ENCODE results near the gene VDAC2. TPM values are rescaled to one million over a fixed set of nuclear protein-coding genes. Genes with fewer than 3 reads are reported as not detected.
"Not testable (repeated sequence)": the region's sequence is repeated elsewhere in the genome, so short reads cannot be mapped to it uniquely, and the experiment has no call there.

The VDAC2 gene
- total RNA-seq, 2 experiments from 2014 or later, result 193 TPM

DNA sequence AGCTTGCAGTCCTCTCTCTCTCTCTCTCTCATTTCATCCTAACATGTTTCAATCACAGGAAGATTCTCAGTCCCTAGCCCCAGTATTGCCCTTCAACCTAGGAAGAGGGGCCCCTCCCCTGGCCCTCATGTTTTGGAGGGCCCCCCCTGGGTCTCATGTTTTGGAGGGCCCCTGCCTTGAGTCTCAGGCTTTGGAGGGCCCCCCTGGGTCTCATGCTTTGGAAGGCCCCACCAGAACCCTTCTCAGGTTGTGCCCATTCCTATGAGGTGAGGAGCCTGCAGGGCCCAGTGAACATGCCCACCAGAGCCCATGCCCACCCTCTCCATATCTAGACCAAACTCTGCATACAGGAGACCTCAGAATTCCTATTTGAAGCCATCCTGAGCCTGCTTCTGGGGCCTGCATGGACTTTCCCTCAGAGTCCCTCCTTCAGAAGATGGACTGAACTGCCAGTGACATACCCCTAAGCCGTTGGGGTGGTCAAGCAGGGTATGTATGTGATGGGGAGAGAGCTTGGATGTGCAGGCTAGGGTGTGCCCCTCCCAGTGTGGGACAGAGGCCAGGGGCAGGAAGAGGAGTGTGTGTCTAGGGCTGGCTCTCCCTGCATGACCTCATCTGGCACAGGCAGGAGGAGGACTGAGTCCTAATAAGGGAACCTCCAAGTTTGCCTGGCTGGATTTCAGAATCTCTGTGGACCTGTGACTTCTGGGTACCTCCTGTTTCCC, 8.1 kb upstream of the VDAC2 start:
- no peaks in the 10 kb centered on the region for H3K9me3 Mint-ChIP-seq
- no peaks in the 10 kb centered on the region for H3K27me3 Mint-ChIP-seq (ENCODE audit: low read depth)
- no peak for DNase-seq
- H3K36me3 Mint-ChIP-seq (ENCODE audit: low read depth), result no peaks in the 10 kb centered on the region
- H3K4me1 Mint-ChIP-seq (ENCODE audit: low read depth), result no peaks in the 10 kb centered on the region
- CTCF ChIA-PET, result no interaction called here
- intact Hi-C loops (cut with micrococcal nuclease), result no loop called here
- H3K27ac Mint-ChIP-seq, result no peak overlapping the region
- H3K4me3 Mint-ChIP-seq, result no peak overlapping the region

DNA sequence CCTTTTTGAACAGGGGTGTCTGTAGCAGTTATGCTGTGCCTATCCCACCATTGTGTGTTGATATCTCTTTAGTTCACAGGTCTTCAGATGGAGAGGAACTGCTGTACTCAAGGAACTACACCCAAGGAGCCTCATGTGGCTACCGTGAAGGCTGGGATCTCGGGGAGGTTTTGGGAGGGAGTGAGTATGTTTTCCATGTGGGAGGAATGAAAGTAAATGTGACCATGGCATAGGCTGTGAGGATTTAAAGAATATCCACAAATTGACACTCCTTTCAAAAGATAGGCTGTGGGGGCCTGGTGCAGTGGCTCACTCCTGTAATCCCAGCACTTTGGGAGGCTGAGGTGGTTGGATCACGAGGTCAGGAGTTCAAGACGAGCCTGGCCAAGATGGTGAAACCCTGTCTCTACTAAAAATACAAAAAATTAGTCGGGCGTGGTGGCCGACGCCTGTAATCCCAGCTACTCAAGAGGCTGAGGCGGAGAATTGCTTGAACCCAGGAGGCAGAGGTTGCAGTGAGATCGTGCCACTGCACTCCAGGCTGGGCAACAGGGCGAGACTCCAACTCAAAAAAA, 7.5 kb upstream of the VDAC2 start:
- H3K36me3 Mint-ChIP-seq (ENCODE audit: low read depth); H3K9me3 Mint-ChIP-seq; H3K27me3 Mint-ChIP-seq (ENCODE audit: low read depth); H3K27ac Mint-ChIP-seq; intact Hi-C loops (cut with micrococcal nuclease); DNase-seq; H3K4me3 Mint-ChIP-seq; H3K4me1 Mint-ChIP-seq (ENCODE audit: low read depth): not testable (repeated sequence)
- CTCF ChIA-PET, result interaction anchor here (2.1 kb wide), 1 partner anchor 15 kb away, joined by 9 read pairs; no protein-coding TSS in a partner anchor

DNA sequence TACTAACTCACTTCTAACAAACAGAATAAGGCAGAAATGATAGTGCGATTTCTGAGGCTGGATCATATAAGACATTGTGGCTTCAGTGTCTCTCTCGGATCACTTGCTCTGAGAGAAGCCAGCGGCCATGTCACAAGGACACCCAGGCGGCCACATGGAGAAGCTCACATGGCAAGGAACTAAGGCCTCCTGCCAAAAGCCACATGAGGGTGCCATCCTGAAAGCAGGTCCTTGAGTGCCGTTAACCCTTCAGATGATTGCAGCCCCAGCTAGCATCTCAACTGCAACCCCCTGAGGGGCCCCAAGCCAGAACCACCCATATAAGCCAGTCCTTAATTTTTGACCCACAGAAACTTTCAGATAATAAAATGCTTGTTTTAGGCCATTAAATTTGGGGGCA, 6.9 kb upstream of the VDAC2 start:
- no peak overlapping the region for H3K27ac Mint-ChIP-seq
- no peak for DNase-seq

DNA sequence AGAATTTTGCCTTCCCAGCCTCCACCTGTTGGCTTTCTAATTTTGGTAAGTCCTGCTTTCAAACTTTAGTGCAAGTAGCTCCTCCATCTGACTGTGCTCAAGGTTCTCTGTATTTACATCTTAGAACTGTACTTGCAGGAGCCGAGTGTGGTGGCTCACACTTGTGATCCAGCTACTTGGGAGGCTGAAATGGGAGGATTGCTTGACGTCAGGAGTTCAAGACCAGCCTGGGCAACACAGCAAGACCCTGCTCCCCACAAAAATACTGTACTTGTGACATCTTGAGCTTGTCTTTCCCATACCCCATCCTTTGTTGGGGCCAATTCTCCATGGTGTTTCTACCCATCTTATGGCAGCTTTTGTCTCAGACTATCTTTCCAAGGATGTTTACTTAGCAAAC, 4.7 kb upstream of the VDAC2 start:
- Mint-ChIP-seq H3K27me3 (ENCODE audit: low read depth) (no peaks in the 10 kb centered on the region), H3K4me3 (no peak overlapping the region), H3K9me3 (no peaks in the 10 kb centered on the region), H3K27ac (no peak overlapping the region), H3K4me1 (ENCODE audit: low read depth) (peaks cover 11% of the 10 kb centered on the region), H3K36me3 (ENCODE audit: low read depth) (peaks cover under 1% of the 10 kb centered on the region)
- intact Hi-C loops (cut with micrococcal nuclease), result no loop called here
- no peak for DNase-seq
- CTCF ChIA-PET, result interaction anchor here (0.6 kb wide), 1 partner anchor 943 kb away, joined by 4 read pairs; no protein-coding TSS in a partner anchor

More for the DNA sequence above, 6.9 kb upstream of the VDAC2 start:
- Mint-ChIP-seq H3K27me3 (ENCODE audit: low read depth) (no peaks in the 10 kb centered on the region), H3K4me3 (no peak overlapping the region), H3K36me3 (ENCODE audit: low read depth) (no peaks in the 10 kb centered on the region), H3K9me3 (no peaks in the 10 kb centered on the region), H3K4me1 (ENCODE audit: low read depth) (peaks cover 7% of the 10 kb centered on the region)
- intact Hi-C loops (cut with micrococcal nuclease), result no loop called here
- CTCF ChIA-PET, result interaction anchor here (2.1 kb wide), 1 partner anchor 16 kb away, joined by 9 read pairs; no protein-coding TSS in a partner anchor

DNA sequence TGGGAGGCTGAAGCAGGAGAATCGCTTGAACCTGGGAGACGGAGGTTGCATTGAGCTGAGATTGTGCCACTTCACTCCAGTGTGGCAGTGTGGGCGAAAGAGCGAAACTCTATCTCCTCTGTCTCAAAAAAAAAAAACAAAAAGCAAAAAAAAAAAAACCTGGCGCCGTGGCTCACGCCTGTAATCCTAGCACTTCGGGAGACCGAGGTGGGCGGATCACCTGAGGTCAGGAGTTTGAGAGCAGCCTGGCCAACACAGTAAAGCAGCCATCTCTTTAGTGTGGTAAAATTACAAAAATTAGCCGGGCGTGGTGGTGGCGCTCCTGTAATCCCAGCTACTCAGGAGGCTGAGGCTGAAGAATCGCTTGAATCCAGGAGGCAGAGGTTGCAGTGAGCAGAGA, 4.0 kb upstream of the VDAC2 start:
- DNase-seq; H3K36me3 Mint-ChIP-seq (ENCODE audit: low read depth); H3K9me3 Mint-ChIP-seq; H3K4me3 Mint-ChIP-seq; H3K27me3 Mint-ChIP-seq (ENCODE audit: low read depth); H3K27ac Mint-ChIP-seq; intact Hi-C loops (cut with micrococcal nuclease): not testable (repeated sequence)
- CTCF ChIA-PET, result interaction anchor here (0.6 to 2.4 kb wide), 2 partner anchors 19 to 944 kb away, joined by 4 to 11 read pairs; no protein-coding TSS in a partner anchor
- H3K4me1 Mint-ChIP-seq (ENCODE audit: low read depth), result peaks cover 15% of the 10 kb centered on the region

DNA sequence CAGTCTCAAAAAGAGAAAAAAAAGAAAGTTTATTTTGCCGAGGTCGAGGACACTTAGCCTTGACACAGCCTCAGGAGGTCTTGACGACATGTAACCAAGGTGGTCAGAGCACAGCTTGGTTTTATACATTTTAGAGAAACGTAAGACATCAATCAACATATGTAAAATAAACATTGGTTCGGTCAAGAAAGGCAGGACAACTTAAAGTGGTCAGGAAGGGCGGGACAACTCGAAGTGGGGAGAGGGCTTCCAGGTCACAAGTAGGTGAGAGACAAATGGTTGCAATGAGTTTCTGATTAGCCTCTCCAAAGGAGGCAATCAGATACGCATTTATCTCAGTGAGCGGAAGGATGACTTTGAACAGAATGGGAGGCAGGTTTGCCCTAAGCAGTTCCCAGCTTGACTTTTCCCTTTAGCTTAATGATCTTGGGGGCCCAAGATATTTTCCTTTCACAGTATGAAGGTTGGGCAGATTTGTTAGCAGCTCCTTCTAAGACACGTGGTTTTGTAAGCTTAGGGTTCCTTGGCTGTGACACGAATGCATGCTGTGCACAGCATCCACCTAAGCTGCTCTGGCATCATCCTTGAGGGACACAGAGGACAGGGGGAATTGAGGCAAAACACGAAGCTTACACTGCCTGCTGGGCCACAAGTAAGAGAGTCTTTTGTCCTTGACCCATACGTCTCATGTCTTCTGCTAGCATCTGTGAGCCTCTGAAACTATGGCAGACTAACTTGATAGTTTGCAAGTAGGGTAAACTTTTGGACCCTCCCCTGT, 3.3 kb upstream of the VDAC2 start:
- CTCF ChIA-PET, result interaction anchor here (1.5 to 2.4 kb wide), 2 partner anchors 12 to 19 kb away, joined by 3 to 11 read pairs; no protein-coding TSS in a partner anchor
- Mint-ChIP-seq H3K27ac (no peak overlapping the region), H3K9me3 (no peaks in the 10 kb centered on the region), H3K4me3 (no peak overlapping the region), H3K36me3 (ENCODE audit: low read depth) (peaks cover 13% of the 10 kb centered on the region), H3K27me3 (ENCODE audit: low read depth) (no peaks in the 10 kb centered on the region), H3K4me1 (ENCODE audit: low read depth) (peaks cover 22% of the 10 kb centered on the region)
- DNase-seq, result no peak
- intact Hi-C loops (cut with micrococcal nuclease), result no loop called here

DNA sequence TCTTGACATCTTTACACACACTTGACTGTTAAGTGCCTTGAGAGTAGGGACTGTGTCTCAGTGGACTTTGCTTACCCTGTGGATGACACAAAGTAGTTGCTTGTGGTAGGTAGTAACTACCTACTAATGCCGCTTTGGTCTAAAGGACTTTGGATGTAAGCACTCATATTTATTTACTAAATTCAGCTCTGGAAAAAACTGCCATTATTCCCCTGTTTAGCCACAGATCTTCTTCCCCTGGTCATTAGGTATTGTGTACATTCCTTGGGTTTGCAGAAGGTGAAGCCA, 2.8 kb upstream of the VDAC2 start:
- no peaks in the 10 kb centered on the region for H3K9me3 Mint-ChIP-seq
- CTCF ChIA-PET, result interaction anchor here (1.5 to 2.4 kb wide), 2 partner anchors 13 to 20 kb away, joined by 3 to 11 read pairs; no protein-coding TSS in a partner anchor
- no peak for DNase-seq
- no peaks in the 10 kb centered on the region for H3K27me3 Mint-ChIP-seq (ENCODE audit: low read depth)
- intact Hi-C loops (cut with micrococcal nuclease), result no loop called here
- H3K27ac Mint-ChIP-seq, result no peak overlapping the region
- peaks cover 27% of the 10 kb centered on the region for H3K4me1 Mint-ChIP-seq (ENCODE audit: low read depth)
- H3K36me3 Mint-ChIP-seq (ENCODE audit: low read depth), result peaks cover 17% of the 10 kb centered on the region
- no peak overlapping the region for H3K4me3 Mint-ChIP-seq

DNA sequence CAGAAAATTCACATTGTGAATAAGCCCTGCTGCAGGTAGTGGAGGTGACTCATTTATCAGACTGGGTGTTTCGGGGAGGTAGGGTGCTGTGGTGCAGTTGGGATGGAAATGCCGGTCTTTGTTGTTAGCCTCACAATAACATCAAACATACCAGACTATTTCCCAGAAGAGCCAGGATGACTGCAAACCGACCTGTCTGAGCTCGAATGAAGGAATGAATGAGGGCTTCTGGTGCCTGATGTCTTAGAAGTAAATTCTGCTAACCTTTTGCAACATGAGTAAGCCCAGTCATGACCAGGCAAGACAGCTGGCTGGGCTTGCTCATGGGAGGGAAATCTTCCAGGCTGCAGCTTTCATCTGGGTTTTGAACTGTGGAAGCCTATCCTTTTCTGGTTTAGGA, 2.4 kb upstream of the VDAC2 start:
- Mint-ChIP-seq H3K36me3 (ENCODE audit: low read depth) (peaks cover 18% of the 10 kb centered on the region), H3K4me1 (ENCODE audit: low read depth) (peaks cover 31% of the 10 kb centered on the region), H3K9me3 (no peaks in the 10 kb centered on the region), H3K27ac (no peak overlapping the region), H3K27me3 (ENCODE audit: low read depth) (no peaks in the 10 kb centered on the region), H3K4me3 (no peak overlapping the region)
- CTCF ChIA-PET, result interaction anchor here (1.5 to 5.4 kb wide), 3 partner anchors 13 to 27 kb away, joined by 3 to 38 read pairs (median 11); partner anchors contain the start of gene COMTD1
- intact Hi-C loops (cut with micrococcal nuclease), result no loop called here
- no peak for DNase-seq

DNA sequence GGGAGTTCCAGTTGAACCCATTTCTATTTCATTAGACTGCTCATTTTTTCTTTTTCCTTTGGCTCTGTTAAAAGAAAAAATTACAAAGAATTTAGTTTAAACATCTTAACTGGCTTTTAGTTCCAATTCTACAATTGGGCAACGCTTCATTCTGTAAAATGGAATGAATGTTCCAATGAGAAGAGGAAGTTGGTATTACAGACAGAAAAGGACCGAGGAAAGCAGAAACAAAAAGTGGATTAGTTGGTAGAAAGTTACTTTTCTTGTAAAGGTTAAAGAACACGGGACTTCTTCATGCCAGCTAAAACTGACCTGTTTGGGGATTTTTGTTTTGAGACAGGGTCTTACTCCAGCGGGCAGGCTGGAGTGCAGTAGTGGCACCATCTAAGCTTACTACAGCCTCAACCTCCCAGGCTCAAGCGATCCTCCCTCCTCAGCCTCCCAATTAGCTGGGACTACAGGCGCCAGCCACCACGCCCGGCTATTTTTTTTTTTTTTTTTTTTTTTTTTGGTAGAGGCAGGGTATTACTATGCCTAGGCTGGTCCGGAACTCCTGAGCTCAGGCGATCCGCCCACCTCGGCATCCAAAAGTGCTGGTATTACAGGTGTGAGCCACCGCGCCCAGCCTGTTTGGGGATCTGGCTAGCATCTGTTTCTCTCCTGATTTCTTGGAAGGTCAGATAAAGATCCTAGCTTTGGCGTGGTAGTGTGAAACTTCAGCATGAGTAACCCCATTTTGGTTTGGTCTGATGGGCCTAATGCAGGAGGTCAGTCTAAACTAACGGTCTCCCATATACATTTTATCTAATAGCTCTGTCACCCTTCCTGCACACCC, 1.3 kb upstream of the VDAC2 start:
- no peak for DNase-seq
- peak overlapping the region; percentile 100 for H3K4me3 Mint-ChIP-seq
- CTCF ChIA-PET, result interaction anchor here (0.6 to 5.4 kb wide), 9 partner anchors 17 to 660 kb away, joined by 3 to 38 read pairs (median 5); partner anchors contain the start of gene COMTD1
- H3K9me3 Mint-ChIP-seq, result no peaks in the 10 kb centered on the region
- peaks cover 24% of the 10 kb centered on the region for H3K36me3 Mint-ChIP-seq (ENCODE audit: low read depth)
- peak overlapping the region; percentile 99 for H3K27ac Mint-ChIP-seq
- peaks cover 38% of the 10 kb centered on the region for H3K4me1 Mint-ChIP-seq (ENCODE audit: low read depth)
- intact Hi-C loops (cut with micrococcal nuclease), result no loop called here
- no peaks in the 10 kb centered on the region for H3K27me3 Mint-ChIP-seq (ENCODE audit: low read depth)

DNA sequence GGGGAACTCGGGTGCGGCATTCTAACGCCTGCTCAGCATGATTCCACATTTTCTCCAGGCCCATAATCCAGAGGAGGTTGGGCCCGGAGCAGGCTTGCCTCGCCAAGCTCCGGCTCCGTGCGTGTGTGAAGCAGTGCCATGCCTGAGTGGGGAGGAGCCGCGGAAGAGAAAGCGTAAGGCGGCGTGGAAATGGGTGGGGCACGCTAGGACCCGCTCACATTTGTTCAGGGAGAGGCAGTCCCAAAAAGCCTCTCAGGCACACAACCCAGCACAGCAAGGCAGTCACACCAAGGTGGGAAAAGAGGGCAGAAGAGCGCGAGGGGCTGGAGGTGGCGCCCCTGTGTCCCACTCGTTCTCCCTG, 695 bp upstream of the VDAC2 start:
- intact Hi-C loops (cut with micrococcal nuclease), result loop anchor here (1.0 to 2.0 kb wide), 7 partner anchors 20 to 625 kb away; partner anchors contain the start of gene KAT6B
- peaks cover 28% of the 10 kb centered on the region for H3K36me3 Mint-ChIP-seq (ENCODE audit: low read depth)
- CTCF ChIA-PET, result interaction anchor here (0.6 to 5.4 kb wide), 7 partner anchors 12 to 99 kb away, joined by 3 to 38 read pairs (median 5); partner anchors contain the start of gene COMTD1
- H3K27me3 Mint-ChIP-seq (ENCODE audit: low read depth), result no peaks in the 10 kb centered on the region
- H3K27ac Mint-ChIP-seq, result peak overlapping the region; percentile 99
- no peaks in the 10 kb centered on the region for H3K9me3 Mint-ChIP-seq
- H3K4me1 Mint-ChIP-seq (ENCODE audit: low read depth), result peaks cover 42% of the 10 kb centered on the region
- H3K4me3 Mint-ChIP-seq, result peak overlapping the region; percentile 100
- peak; percentile 73 for DNase-seq

DNA sequence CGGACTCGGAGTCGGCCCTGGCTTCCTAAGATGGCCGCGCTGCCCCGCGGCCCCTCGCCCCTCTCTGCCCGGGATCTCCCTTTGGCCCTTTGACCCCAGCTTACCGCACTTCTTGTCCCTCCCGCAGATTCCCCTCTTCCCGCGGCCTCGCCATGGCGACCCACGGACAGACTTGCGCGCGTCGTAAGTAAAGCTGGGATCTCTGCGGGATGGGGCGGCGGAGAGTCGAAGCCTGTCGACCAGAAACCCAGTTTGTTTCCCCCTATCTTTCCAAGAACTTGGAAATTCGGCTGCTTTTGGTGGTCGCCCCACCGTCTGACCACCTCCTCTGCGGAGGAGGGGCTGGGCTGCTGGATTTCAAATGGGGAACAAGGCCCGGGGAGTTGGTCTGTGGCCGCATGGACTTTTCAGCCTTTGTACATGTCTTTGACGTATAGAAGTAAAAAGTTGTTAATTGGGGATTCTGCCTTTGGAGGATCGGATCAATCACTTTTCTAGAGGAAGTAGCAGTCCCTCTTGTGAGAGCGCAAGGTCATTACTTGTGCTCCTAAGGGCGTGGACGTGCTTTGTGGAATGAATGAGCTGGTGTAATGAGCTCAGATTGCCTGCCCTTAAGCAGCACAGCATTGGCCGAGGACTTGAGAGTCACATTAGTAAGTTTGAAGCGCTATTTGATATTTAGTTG, 553 bp downstream of the VDAC2 start:
- peak overlapping the region; percentile 100 for H3K4me3 Mint-ChIP-seq
- no peaks in the 10 kb centered on the region for H3K9me3 Mint-ChIP-seq
- DNase-seq, result peak; percentile 51
- H3K4me1 Mint-ChIP-seq (ENCODE audit: low read depth), result peaks cover 46% of the 10 kb centered on the region
- H3K36me3 Mint-ChIP-seq (ENCODE audit: low read depth), result peaks cover 32% of the 10 kb centered on the region
- H3K27ac Mint-ChIP-seq, result peak overlapping the region; percentile 94
- intact Hi-C loops (cut with micrococcal nuclease), result loop anchor here (1.0 to 2.0 kb wide), 4 partner anchors 72 to 1060 kb away; partner anchors contain the start of gene ADK
- CTCF ChIA-PET, result interaction anchor here (0.6 to 5.4 kb wide), 7 partner anchors 15 to 91 kb away, joined by 3 to 38 read pairs (median 10); partner anchors contain the start of gene COMTD1
- no peaks in the 10 kb centered on the region for H3K27me3 Mint-ChIP-seq (ENCODE audit: low read depth)
